SU-DHL-6 (cell line): ENCODE measurements around the gene SRRM2.

Experiments
- H2AFZ ChIP-seq: fragments of 200-600 bp; sonication (generic); 2 replicates; pipeline ENCODE4 v1.6.1; 2014; ENCODE audit warnings: low read depth, mild to moderate bottlenecking, moderate library complexity, mixed read lengths, antibody characterized with exemption, low read length; ENCODE audit not compliant: severe bottlenecking
- H3F3A ChIP-seq: fragments of 200-600 bp; shearing (Covaris generic); 2 replicates; pipeline ENCODE4 v1.6.0; 2016; ENCODE audit warnings: antibody characterized with exemption, mild to moderate bottlenecking; ENCODE audit not compliant: insufficient read depth
- H3K27ac ChIP-seq: fragments of 200-600 bp; sonication (generic); 2 replicates; pipeline ENCODE4 v1.5.1; 2016; ENCODE audit warnings: low read depth, mild to moderate bottlenecking, low read length, moderate library complexity, mixed read lengths
- H3K27me3 ChIP-seq: fragments of 200-600 bp; sonication (generic), shearing (Covaris generic); 2 replicates; pipeline ENCODE4 v1.6.0; 2014; ENCODE audit warnings: mild to moderate bottlenecking, low read length
- H3K36me3 ChIP-seq: fragments of 200-600 bp; sonication (generic); 2 replicates; pipeline ENCODE4 v1.6.1; 2014; ENCODE audit warnings: mild to moderate bottlenecking, low read length, mixed read lengths
- H3K4me2 ChIP-seq: fragments of 300-600, 200-600 bp; shearing (Covaris generic), sonication (generic); 2 replicates; pipeline ENCODE4 v1.6.0; 2014; ENCODE audit warnings: low read length, low read depth, mild to moderate bottlenecking; ENCODE audit not compliant: poor library complexity, severe bottlenecking
- H3K4me3 ChIP-seq: fragments of 200-600 bp; sonication (generic); 2 replicates; pipeline ENCODE4 v1.5.1; 2014; ENCODE audit warnings: antibody characterized with exemption, low read length, mild to moderate bottlenecking, mixed read lengths; ENCODE audit not compliant: insufficient read depth, poor library complexity, severe bottlenecking
- H3K79me2 ChIP-seq: fragments of 200-600 bp; sonication (generic); 2 replicates; pipeline ENCODE4 v1.6.1; 2014; ENCODE audit warnings: mild to moderate bottlenecking, low read length, moderate library complexity; ENCODE audit not compliant: insufficient read depth
- H3K9ac ChIP-seq: fragments of 200-600 bp; sonication (generic); 2 replicates; pipeline ENCODE4 v1.7.0; 2014; ENCODE audit warnings: mild to moderate bottlenecking, low read length
- H3K9me2 ChIP-seq: fragments of 200-600 bp; sonication (generic); replicated peaks from 2 replicates; pipeline ENCODE4 v1.6.1; 2014; ENCODE audit warnings: low read length; ENCODE audit not compliant: insufficient read depth
- H3K9me3 ChIP-seq: fragments of 200-600 bp; sonication (generic); 2 replicates; pipeline ENCODE4 v1.6.1; 2014; ENCODE audit warnings: low read length, mixed read lengths; ENCODE audit not compliant: insufficient read depth
- H4K20me1 ChIP-seq: fragments of 200-600 bp; sonication (generic); 2 replicates; pipeline ENCODE4 v1.6.1; 2014; ENCODE audit warnings: low read depth, mild to moderate bottlenecking, antibody characterized with exemption, low read length, moderate library complexity, mixed read lengths
- CTCF ChIP-seq: fragments of 200-600 bp; sonication (generic); IDR thresholded peaks from one replicate; pipeline ENCODE4 v1.5.1; 2017; ENCODE audit warnings: antibody characterized with exemption, mild to moderate bottlenecking, low read length, moderate library complexity; ENCODE audit not compliant: insufficient read depth, poor library complexity, severe bottlenecking
- EZH2phosphoT487 ChIP-seq: fragments of 200-600 bp; sonication (generic), shearing (Covaris generic); conservative IDR thresholded peaks from 2 replicates; pipeline ENCODE4 v1.6.1; 2018; ENCODE audit warnings: mild to moderate bottlenecking, antibody characterized with exemption, low read length, moderate library complexity, mixed read lengths

Gene SRRM2

GRCh38 chr16:2806286-2806685 lies 53.8 kb downstream of the SRRM2 start:
- Histone ChIP-seq H3K9ac (no peak overlapping the region), H3K9me2 (no peaks in the 10 kb centered on the region), H3K9me3 (no peaks in the 10 kb centered on the region), H3K79me2 (no peaks in the 10 kb centered on the region), H3F3A (no peaks in the 10 kb centered on the region), H3K27ac (no peak overlapping the region), H3K4me2 (no peak overlapping the region), H4K20me1 (no peaks in the 10 kb centered on the region), H3K4me3 (no peak overlapping the region), H3K36me3 (no peaks in the 10 kb centered on the region), H2AFZ (no peak overlapping the region), H3K27me3 (no peaks in the 10 kb centered on the region)
- no peak for TF ChIP-seq CTCF
- TF ChIP-seq EZH2phosphoT487, result no peak

DNA sequence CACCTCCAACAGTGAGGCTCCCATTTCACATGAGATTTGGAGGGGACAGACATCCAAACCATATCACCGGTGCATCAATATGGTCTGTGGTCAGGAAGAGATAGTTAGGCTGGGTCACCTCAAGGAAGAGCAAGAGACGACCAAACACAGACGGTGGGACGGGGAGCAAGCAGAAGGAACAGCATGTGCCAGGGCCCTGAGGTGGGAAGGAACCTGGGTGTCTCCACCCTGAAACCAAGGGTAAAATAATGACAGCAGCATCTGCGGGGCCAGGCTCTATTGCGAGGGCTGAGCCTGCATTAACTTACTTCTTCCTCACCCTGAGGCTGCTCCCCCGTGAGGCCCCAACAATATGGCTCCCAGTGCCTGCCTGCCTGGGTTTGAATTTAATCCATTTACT lies 55.7 kb downstream of the SRRM2 start:
- no peaks in the 10 kb centered on the region for H3K27me3 ChIP-seq

GRCh38 chr16:2809149-2809760 lies 56.8 kb downstream of the SRRM2 start:
- H3K9me2 ChIP-seq, result no peaks in the 10 kb centered on the region
- no peaks in the 10 kb centered on the region for H3K36me3 ChIP-seq
- H3K27me3 ChIP-seq, result no peaks in the 10 kb centered on the region
- H3F3A ChIP-seq, result no peaks in the 10 kb centered on the region
- H2AFZ ChIP-seq, result no peak overlapping the region
- H3K4me3 ChIP-seq, result no peak overlapping the region
- H3K79me2 ChIP-seq, result no peaks in the 10 kb centered on the region
- no peak overlapping the region for H3K9ac ChIP-seq
- H3K27ac ChIP-seq, result no peak overlapping the region
- H3K4me2 ChIP-seq, result no peak overlapping the region
- H3K9me3 ChIP-seq, result no peaks in the 10 kb centered on the region
- TF ChIP-seq EZH2phosphoT487 (no peak), CTCF (no peak)
- no peaks in the 10 kb centered on the region for H4K20me1 ChIP-seq

More for the DNA sequence above, 55.7 kb downstream of the SRRM2 start:
- Histone ChIP-seq H3F3A (no peaks in the 10 kb centered on the region), H3K9me2 (no peaks in the 10 kb centered on the region), H3K79me2 (no peaks in the 10 kb centered on the region), H4K20me1 (no peaks in the 10 kb centered on the region), H2AFZ (no peak overlapping the region), H3K9ac (no peak overlapping the region), H3K36me3 (no peaks in the 10 kb centered on the region), H3K4me3 (no peak overlapping the region), H3K9me3 (no peaks in the 10 kb centered on the region), H3K4me2 (no peak overlapping the region), H3K27ac (no peak overlapping the region)
- TF ChIP-seq EZH2phosphoT487 (no peak), CTCF (no peak)
